Superior temporal gyrus (tissue), 1 donor: ENCODE measurements around the gene ETV1.
"Not testable (repeated sequence)": the region's sequence is repeated elsewhere in the genome, so short reads cannot be mapped to it uniquely, and the experiment has no call there.

Experiments used
- DNase-seq: peaks from one replicate; pipeline ENCODE4 v3.0.0-alpha.2; 2016; ENCODE audit errors: extremely low spot score

Gene ETV1

DNA sequence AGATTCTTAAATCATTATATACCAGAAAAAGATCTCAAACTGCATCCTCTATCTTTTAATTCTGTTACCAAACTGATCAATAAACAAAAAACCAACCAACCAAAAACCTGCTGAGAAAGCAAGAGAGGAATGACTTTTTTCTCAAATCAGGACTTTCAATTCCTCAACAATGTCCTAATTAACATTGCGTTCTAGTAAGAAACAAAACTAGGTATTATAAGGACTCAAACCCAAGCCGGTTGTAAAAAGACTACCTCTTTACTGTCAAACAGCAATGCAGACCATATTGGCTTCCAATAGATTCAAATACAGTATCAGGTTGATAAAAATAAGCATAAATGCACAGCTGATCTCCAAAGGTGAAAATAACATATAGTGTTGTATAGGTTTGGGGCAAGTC, 57.3 kb downstream of the ETV1 start:
- DNase-seq: no peak

GRCh38 chr7:13921062-13921461, 68.4 kb downstream of the ETV1 start:
- DNase-seq: no peak

DNA sequence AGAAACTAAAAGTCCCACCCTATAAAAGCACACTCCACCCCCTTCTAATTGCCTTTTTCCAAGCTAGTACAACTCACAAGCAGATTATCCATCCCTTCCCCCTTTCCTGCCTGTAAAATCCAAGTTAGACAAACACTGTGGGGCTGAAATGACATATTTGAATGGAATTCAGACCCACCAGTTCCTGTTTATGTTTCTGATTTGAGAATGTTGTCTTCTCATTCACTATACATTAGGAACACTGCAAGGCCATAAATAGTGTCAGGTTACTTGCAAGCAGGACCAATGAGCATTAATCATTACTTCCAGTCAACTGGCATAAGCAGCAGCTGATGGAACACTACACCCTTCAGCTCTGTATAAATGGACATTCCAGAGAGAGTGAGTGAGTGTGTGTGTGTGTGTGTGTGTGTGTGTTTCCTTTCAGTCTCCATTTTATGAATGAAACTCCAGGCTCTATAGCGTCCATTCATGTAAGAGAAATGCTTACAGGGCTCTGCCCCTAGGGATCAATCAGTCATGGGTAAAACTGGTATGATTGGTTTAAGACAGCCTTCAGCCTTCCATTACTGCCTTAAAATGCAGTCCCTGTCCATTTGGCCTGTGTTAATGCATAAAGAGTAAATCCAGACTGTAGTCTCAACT, 69.3 kb downstream of the ETV1 start:
- no peak for DNase-seq

DNA sequence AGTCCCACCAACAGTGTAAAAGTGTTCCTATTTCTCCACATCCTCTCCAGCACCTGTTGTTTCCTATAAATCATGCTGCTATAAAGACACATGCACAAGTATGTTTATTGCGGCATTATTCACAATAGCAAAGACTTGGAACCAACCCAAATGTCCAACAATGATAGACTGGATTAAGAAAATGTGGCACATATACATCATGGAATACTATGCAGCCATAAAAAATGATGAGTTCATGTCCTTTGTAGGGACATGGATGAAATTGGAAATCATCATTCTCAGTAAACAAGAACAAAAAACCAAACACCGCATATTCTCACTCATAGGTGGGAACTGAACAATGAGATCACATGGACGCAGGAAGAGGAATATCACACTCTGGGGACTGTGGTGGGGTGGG, 71.1 kb downstream of the ETV1 start:
- DNase-seq: not testable (repeated sequence)

GRCh38 chr7:13917103-13917502, 72.4 kb downstream of the ETV1 start:
- DNase-seq: not testable (repeated sequence)

DNA sequence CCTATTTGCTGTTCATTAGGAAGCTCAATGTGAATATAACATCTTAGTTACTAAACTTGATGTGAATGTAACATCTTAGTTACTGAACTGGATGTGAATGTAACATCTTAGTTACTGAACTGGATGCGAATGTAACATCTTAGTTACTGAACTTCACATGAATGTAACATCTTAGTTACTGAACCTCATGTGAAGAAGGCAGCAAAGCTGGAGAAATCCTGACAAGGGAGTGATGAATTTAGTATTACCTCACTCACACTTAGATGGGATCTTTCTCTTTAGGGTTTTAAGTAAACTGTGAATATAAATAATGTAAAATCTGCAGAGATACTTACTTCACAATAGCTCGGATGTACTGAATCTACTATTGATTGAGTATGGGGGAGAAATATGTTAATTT, 73.6 kb downstream of the ETV1 start:
- DNase-seq: no peak

DNA sequence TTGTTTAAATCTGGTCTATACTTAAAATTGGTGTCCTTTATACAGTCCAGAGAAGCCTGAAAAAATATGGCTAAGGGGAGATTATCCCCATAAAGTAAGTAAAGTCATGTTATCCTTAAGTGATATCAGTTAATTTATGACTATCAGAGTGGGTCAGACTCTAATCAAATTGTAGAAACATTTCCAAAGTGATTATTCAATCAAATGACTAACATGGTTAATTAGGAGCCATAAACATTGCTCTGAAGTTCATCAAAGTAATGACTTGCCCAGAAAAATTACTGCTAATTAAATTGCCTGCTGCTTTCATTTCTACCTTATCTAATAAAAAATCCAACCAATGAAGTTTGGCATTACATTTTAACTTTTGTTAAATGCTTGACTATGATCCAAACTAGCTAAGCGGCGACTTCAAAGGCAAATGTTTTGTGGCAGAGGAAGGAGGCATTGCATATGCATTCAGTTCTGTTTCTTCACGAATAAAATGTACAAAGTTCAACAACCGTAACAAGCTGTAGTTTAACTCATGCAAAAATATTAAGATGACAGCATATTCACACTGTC, 76.7 kb downstream of the ETV1 start:
- DNase-seq: no peak

- DNase-seq: no peak
Measured at GRCh38 chr7:13911909-13912308, 77.6 kb downstream of the ETV1 start.

- DNase-seq: no peak
Measured at GRCh38 chr7:13910805-13911551, 78.5 kb downstream of the ETV1 start.

- no peak for DNase-seq
Measured at GRCh38 chr7:13908667-13909397, 80.6 kb downstream of the ETV1 start.

DNA sequence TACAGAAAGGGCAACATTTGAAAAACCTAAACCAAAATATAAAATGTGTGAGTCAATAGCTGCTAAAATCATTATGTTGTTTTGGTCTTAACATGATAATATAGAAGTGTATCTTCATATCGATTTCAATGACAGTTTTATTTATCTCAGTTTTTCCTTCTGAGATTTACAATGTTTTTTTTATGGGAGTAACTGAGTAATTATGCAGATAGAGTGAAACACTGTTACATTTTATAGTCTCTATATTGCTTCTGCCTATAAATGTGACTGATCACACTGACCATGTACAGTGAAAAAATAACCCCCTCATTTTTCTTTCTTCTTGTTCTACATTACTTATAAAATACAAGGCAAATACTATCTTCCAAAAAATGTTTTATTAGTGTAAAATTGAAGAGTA, 81.6 kb downstream of the ETV1 start:
- no peak for DNase-seq

DNA sequence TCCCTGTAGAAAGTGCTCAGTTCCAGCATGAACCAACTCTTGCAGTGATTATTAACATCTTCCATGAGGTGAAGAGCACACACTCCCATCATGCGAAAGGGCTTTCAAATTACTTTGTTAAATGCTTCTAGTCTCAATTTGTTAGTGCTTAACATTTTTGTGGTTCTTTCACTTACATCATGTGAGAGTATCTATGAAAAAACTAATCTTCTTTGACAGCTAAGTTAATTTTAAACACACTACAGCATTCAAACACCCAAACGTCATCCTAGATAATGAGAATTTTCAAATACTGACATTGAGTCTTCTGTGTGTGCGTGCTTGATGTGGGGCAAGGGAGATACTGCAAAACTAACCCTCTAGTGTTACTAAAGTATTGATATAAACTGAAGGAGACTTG, 84.8 kb downstream of the ETV1 start:
- DNase-seq: no peak

DNA sequence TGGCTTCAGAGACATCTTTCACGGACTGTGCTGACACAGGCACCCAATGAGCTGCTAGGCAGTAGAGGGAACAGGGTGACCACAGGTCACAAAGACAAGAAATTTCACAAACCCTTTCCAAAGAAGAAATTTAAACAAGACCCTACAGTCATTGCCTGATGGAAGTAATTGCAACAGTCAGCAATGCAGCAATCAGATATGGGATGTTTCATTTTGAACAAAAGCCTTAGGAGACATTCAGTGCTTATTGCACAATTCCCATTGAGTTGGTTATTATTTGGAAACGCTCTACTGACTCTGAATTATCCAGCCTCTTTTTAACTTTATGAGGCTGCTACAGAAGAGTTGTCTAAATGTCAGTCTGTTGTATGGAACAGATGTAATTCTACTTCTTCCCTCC, 85.5 kb downstream of the ETV1 start:
- no peak for DNase-seq

GRCh38 chr7:13901577-13901976, 87.9 kb downstream of the ETV1 start:
- DNase-seq: no peak

GRCh38 chr7:13898957-13899670, 90.4 kb downstream of the ETV1 start:
- no peak for DNase-seq

DNA sequence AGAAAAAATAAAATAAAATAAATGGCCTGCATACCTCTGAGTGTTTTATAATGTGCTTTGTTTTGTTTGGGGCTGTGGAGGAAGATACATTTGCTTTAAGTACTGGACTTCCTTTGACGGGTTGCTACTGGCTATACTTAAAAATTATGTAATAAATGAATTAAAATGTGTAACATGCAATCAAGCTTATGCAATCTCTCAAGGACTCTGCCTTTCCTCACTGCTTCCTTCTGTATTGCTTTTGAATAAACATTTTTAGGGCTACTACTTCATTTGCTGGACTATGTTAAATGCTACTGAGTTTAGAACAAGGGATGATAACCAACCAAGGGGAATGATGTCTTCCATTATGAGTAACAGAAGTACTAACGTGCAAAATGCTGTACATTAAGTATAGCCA, 91.6 kb downstream of the ETV1 start:
- DNase-seq: no peak

- DNase-seq: no peak
Measured at GRCh38 chr7:13894954-13895353, 94.5 kb downstream of the ETV1 start.

DNA sequence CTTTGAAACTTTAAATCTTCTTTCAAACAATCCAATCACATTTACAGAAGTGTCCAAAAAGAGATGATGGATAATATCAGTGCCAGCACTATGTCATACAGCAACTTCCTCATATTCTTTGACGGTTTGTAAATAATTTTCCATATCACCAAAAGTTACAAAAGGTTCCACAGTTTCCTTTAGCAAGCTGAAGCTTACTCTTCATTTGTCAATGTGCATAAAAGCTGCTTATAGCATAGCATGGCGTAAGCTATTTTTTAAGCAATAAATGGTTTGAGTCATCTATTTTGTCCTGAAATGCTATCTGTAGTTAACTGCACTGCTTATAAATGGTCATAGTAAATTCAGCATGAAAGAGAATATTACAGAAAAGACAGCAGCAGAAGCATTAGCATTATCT, 95.1 kb downstream of the ETV1 start:
- no peak for DNase-seq

DNA sequence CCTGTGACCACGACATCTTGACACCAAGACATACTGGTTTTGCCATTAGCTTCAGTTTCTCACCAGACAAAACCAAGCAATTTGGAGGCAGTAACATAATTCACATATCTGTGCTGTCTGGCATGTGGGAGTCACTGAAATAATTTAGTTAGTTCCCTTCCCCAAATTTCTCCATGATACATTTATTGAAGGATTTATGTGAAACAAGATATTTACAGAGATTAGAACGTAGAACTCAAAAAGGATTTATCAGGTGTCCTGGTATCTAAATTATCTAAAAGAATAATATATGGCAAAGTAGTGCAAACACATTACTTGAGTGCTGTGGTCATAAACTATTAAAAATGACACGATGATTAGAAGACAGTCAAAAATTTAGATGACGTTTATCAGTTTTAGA, 98.7 kb downstream of the ETV1 start:
- DNase-seq: no peak

- DNase-seq: no peak
Measured at GRCh38 chr7:13886356-13886755, 103.1 kb downstream of the ETV1 start.

DNA sequence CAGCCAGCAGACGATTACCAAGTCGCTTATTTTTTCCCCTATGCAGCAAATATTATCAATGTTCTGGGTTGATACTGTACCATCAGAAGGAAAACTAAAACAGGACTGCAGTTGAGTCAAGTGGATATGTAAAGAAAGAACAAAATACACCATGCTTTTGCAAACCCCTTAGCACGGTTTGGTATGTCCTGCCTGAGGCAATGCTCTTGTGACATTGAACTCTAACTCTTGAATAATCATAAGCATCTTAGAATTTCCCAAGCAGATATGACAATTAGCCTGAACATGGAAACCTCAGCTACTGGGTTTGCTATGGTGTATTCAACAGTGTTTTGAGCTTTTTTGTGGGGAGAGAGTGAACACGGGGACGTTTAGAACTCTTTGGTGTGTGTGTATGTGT, 107.4 kb downstream of the ETV1 start:
- DNase-seq: no peak

DNA sequence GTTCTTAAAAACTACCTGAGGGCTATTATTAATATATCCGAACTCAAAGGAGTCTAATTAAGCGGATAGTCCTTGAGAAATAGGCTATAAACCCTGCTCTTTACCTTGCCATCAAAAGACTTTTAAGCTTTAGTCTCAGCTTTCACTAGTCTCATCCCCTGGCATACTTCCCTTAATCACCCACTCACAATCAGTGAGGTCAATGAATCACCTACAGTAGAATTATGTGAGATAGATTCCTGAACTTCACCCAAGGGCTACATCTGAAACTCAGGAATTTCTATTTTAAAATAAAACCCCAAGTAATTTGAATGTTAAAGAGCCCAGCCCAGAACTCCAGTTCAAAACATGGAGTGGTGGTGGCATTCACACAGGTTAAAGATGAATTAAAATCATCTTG, 108.7 kb downstream of the ETV1 start:
- no peak for DNase-seq
